ENCODE measurements around the gene MRPL1. TPM values are rescaled to one million over a fixed set of nuclear protein-coding genes. Genes with fewer than 3 reads are reported as not detected.
"Not testable (repeated sequence)": the region's sequence is repeated elsewhere in the genome, so short reads cannot be mapped to it uniquely, and the experiment has no call there.

MRPL1 gene
- total RNA-seq, 1 donor from 2014 or later, result 23.3 TPM

GRCh38 chr4:77963004-77963403 is 100.4 kb downstream of the MRPL1 start:
- DNase-seq (ENCODE audit: low spot score), result no peak

GRCh38 chr4:77973657-77974056 is 111.0 kb downstream of the MRPL1 start:
- not testable (repeated sequence) for DNase-seq (ENCODE audit: low spot score)

GRCh38 chr4:77982900-77983540 is 120.4 kb downstream of the MRPL1 start:
- DNase-seq (ENCODE audit: low spot score), result not testable (repeated sequence)

GRCh38 chr4:77983612-77984311 is 121.1 kb downstream of the MRPL1 start:
- DNase-seq (ENCODE audit: low spot score), result not testable (repeated sequence)

- no peak for DNase-seq (ENCODE audit: low spot score)
These were observed 127.3 kb downstream of the MRPL1 start for GRCh38 chr4:77989968-77990367.

- DNase-seq (ENCODE audit: low spot score), result no peak
These were observed 127.8 kb downstream of the MRPL1 start for GRCh38 chr4:77990456-77990855.

GRCh38 chr4:77990904-77991358 is 128.3 kb downstream of the MRPL1 start:
- no peak for DNase-seq (ENCODE audit: low spot score)

- DNase-seq (ENCODE audit: low spot score), result no peak
These were observed 130.0 kb downstream of the MRPL1 start for GRCh38 chr4:77992581-77992980.

- no peak for DNase-seq (ENCODE audit: low spot score)
These were observed 131.6 kb downstream of the MRPL1 start for GRCh38 chr4:77994194-77994721.

GRCh38 chr4:77996076-77996475 is 133.4 kb downstream of the MRPL1 start:
- no peak for DNase-seq (ENCODE audit: low spot score)

- no peak for DNase-seq (ENCODE audit: low spot score)
These were observed 138.9 kb downstream of the MRPL1 start for GRCh38 chr4:78001531-78001930.

- DNase-seq (ENCODE audit: low spot score), result no peak
These were observed 139.6 kb downstream of the MRPL1 start for GRCh38 chr4:78002260-78002659.

Other genes starting within 250 kb of the MRPL1 start
- gene CNOT6L, start 43.5 kb upstream of the MRPL1 start, total RNA-seq, result 39.9 TPM
- 4.3 TPM for gene FRAS1, start 194.5 kb downstream of the MRPL1 start, total RNA-seq